Suppressor macrophage (primary cell): Measurements from ENCODE around the gene PPARG.
"Not testable (repeated sequence)": the region's sequence is repeated elsewhere in the genome, so short reads cannot be mapped to it uniquely, and the experiment has no call there.

Experiments
- DNase-seq, 4 experiments: peaks; one replicate each; pipeline ENCODE4 v3.0.0-alpha.2; 2020 to 2022

The PPARG gene

GRCh38 chr3:12279591-12280326 is 9.1 kb upstream of the PPARG start:
- no peak for DNase-seq

GRCh38 chr3:12280357-12280806 is 8.5 kb upstream of the PPARG start:
- no peak for DNase-seq

- DNase-seq: no peak
Measured at GRCh38 chr3:12284591-12284990, 4.3 kb upstream of the PPARG start.

GRCh38 chr3:12285003-12285555 is 3.8 kb upstream of the PPARG start:
- no peak for DNase-seq

- DNase-seq: not testable (repeated sequence)
Measured at GRCh38 chr3:12285779-12286178, 3.1 kb upstream of the PPARG start.

- DNase-seq: no peak
Measured at GRCh38 chr3:12286504-12286903, 2.4 kb upstream of the PPARG start.

- peak in 3 of 4 experiments; percentile 26 to 57 (median 50) for DNase-seq
Measured at GRCh38 chr3:12286927-12287726, 1.7 kb upstream of the PPARG start.

- peak; percentile 63 to 86 (median 74) for DNase-seq
Measured at GRCh38 chr3:12287727-12288181, 1.1 kb upstream of the PPARG start.

GRCh38 chr3:12289524-12289923 is 654 bp downstream of the PPARG start:
- no peak for DNase-seq

GRCh38 chr3:12292770-12293169 is 3.9 kb downstream of the PPARG start:
- DNase-seq: peak in 1 of 4 experiments; percentile 9

- peak in 1 of 4 experiments; percentile 9 for DNase-seq
Measured at GRCh38 chr3:12294885-12295580, 6.2 kb downstream of the PPARG start.

- DNase-seq: no peak
Measured at GRCh38 chr3:12296511-12296910, 7.6 kb downstream of the PPARG start.

- DNase-seq: no peak
Measured at GRCh38 chr3:12299026-12299425, 10.2 kb downstream of the PPARG start.

- no peak for DNase-seq
Measured at GRCh38 chr3:12300137-12300536, 11.3 kb downstream of the PPARG start.

- no peak for DNase-seq
Measured at GRCh38 chr3:12301031-12301430, 12.2 kb downstream of the PPARG start.

GRCh38 chr3:12301513-12301912 is 12.6 kb downstream of the PPARG start:
- DNase-seq: no peak

- DNase-seq: no peak
Measured at GRCh38 chr3:12302564-12302963, 13.7 kb downstream of the PPARG start.

GRCh38 chr3:12303534-12303933 is 14.7 kb downstream of the PPARG start:
- peak; percentile 67 to 93 (median 78) for DNase-seq

GRCh38 chr3:12303993-12304392 is 15.1 kb downstream of the PPARG start:
- DNase-seq: peak; percentile 81 to 98 (median 92)

- DNase-seq: no peak
Measured at GRCh38 chr3:12307136-12307535, 18.3 kb downstream of the PPARG start.

GRCh38 chr3:12308517-12308916 is 19.6 kb downstream of the PPARG start:
- DNase-seq: peak; percentile 26 to 84 (median 62)

GRCh38 chr3:12309716-12310115 is 20.8 kb downstream of the PPARG start:
- DNase-seq: no peak

GRCh38 chr3:12312010-12312409 is 23.1 kb downstream of the PPARG start:
- DNase-seq: no peak
